ENCODE data around the gene DENND11. TPM values are rescaled to one million over a fixed set of nuclear protein-coding genes. Genes with fewer than 3 reads are reported as not detected.

DENND11 gene
- total and polyA plus RNA-seq, 9 of the 15 experiments (the other 6 are each of a cell fraction or from before 2014, with no cell fraction given) = 0.07 to 1.1 (median 0.36) TPM

DNA sequence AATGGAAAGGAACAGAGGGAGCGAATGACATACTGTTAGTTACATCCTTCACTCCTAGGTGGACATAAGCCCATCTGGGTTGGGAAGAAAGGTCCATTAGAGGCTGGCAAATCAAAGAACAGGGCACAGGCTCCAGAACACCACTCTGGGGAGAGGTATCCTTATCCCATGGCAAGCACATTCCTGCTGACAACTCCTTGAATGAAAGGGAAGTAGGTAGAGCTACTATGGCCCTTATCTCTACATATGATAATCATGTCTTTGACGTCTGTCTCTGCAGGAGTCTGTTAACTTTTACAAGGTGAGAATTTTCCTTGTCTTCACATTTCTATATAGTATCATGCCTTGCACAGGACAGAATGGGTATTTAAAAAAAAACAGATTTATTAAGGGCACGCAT is 10.4 kb downstream of the DENND11 start:
- ChIA-PET POLR2A (interaction anchor here (0.6 kb wide), 1 partner anchor 268 kb away, joined by 3 read pairs; no protein-coding TSS in a partner anchor), CTCF (ENCODE audit: low intra/inter-chr PET ratio) (no interaction called here)
- H3K4me1 ChIP-seq (replicated peaks in 1 of 2; ENCODE audit: control insufficient read depth in 2 of 2, insufficient read depth in 2 of 2, low read length in 2 of 2) = no peaks in the 10 kb centered on the region
- no peaks in the 10 kb centered on the region; the same call in 1 of the 2 replicates for H4K20me1 ChIP-seq (replicated peaks; ENCODE audit: control insufficient read depth, insufficient read depth, low read length)
- intact Hi-C loops (cut with micrococcal nuclease) (no loop called here), in situ Hi-C loops (cut with MboI) (no loop called here)
- 4% methylated on average over 3 of the region's 3 CpGs for WGBS (ENCODE audit: insufficient coverage, low coverage, missing lambda C conversion rate)
- no peaks in the 10 kb centered on the region for H3K9me3 ChIP-seq (replicated peaks; ENCODE audit: control insufficient read depth, insufficient read depth, low read depth, low read length)
- ATAC-seq (no peak), FAIRE-seq (no peak), DNase-seq (ENCODE audit: extremely low read depth in 1 of 4, low spot score in 3 of 4) (no peak)
- TF ChIP-seq ATF3 (IDR thresholded peaks at IDR 0.05) (no peak), ATF3 (CRISPR knock-in tag; conservative IDR thresholded peaks at IDR 0.05) (no peak), ARID3B (CRISPR knock-in tag; IDR thresholded peaks at IDR 0.05; ENCODE audit: borderline replicate concordance) (no peak), KDM1A (IDR thresholded peaks at IDR 0.05) (no peak), BCOR (IDR thresholded peaks at IDR 0.05) (no peak), ZNF3 (CRISPR knock-in tag; IDR thresholded peaks at IDR 0.05) (no peak), HDAC1 (IDR thresholded peaks at IDR 0.05) (no peak), SIN3A (IDR thresholded peaks at IDR 0.05; ENCODE audit: borderline replicate concordance in 2 of 2, control insufficient read depth in 1 of 2, low read depth in 2 of 2, low read length in 2 of 2) (no peak), FOXA3 (CRISPR knock-in tag; conservative IDR thresholded peaks at IDR 0.05 in 1 of 2, IDR thresholded peaks at IDR 0.05 in 1 of 2) (no peak), PML (IDR thresholded peaks at IDR 0.05; ENCODE audit: low read length) (no peak), ZNF41 (CRISPR knock-in tag; conservative IDR thresholded peaks at IDR 0.05) (no peak), ELF4 (CRISPR knock-in tag; IDR thresholded peaks at IDR 0.05) (no peak), EGR1 (conservative IDR thresholded peaks at IDR 0.05) (no peak), ILK (tag; IDR thresholded peaks at IDR 0.05; ENCODE audit: borderline replicate concordance, low read depth) (no peak)
- TF ChIP-seq, protein P1, sequence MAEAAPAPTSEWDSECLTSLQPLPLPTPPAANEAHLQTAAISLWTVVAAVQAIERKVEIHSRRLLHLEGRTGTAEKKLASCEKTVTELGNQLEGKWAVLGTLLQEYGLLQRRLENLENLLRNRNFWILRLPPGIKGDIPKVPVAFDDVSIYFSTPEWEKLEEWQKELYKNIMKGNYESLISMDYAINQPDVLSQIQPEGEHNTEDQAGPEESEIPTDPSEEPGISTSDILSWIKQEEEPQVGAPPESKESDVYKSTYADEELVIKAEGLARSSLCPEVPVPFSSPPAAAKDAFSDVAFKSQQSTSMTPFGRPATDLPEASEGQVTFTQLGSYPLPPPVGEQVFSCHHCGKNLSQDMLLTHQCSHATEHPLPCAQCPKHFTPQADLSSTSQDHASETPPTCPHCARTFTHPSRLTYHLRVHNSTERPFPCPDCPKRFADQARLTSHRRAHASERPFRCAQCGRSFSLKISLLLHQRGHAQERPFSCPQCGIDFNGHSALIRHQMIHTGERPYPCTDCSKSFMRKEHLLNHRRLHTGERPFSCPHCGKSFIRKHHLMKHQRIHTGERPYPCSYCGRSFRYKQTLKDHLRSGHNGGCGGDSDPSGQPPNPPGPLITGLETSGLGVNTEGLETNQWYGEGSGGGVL (CRISPR knock-in tag; IDR thresholded peaks at IDR 0.05) = no peak
- TF ChIP-seq, protein P2, sequence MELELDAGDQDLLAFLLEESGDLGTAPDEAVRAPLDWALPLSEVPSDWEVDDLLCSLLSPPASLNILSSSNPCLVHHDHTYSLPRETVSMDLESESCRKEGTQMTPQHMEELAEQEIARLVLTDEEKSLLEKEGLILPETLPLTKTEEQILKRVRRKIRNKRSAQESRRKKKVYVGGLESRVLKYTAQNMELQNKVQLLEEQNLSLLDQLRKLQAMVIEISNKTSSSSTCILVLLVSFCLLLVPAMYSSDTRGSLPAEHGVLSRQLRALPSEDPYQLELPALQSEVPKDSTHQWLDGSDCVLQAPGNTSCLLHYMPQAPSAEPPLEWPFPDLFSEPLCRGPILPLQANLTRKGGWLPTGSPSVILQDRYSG (tag; conservative IDR thresholded peaks at IDR 0.05; ENCODE audit: low read depth) = no peak
- H3K4me2 ChIP-seq (ENCODE audit: insufficient read depth, low read length) = no peak overlapping the region
- no peak overlapping the region for H3K27ac ChIP-seq (ENCODE audit: extremely low read depth, low read depth, low read length)
- H3K9me1 ChIP-seq (ENCODE audit: control insufficient read depth, insufficient read depth, low read length) = no peaks in the 10 kb centered on the region
- H2AFZ ChIP-seq (ENCODE audit: low read depth, low read length) = no peak overlapping the region
- H3K4me3 ChIP-seq = no peak overlapping the region
- no peak overlapping the region for H3K9ac ChIP-seq (ENCODE audit: insufficient read depth in 1 of 2, low read depth in 2 of 2, low read length in 2 of 2)
- no peaks in the 10 kb centered on the region for H3K79me2 ChIP-seq (ENCODE audit: control insufficient read depth, insufficient read depth, low read length)
- H3K36me3 ChIP-seq (ENCODE audit: control insufficient read depth, insufficient read depth, low read length) = no peaks in the 10 kb centered on the region
- no TSS peak for BruUV-seq (replicated peaks)
- peaks cover 28 to 33% of the 10 kb centered on the region in 2 experiments; a peak in 4 of 5 replicates for H3K27me3 ChIP-seq (ENCODE audit: control insufficient read depth in 2 of 2, insufficient read depth in 2 of 2, low read length in 2 of 2)
